ENCODE data around the gene ZKSCAN1.
A peak's percentile ranks its signal among the peaks of the same experiment; 100 is the strongest.

Gene ZKSCAN1

DNA sequence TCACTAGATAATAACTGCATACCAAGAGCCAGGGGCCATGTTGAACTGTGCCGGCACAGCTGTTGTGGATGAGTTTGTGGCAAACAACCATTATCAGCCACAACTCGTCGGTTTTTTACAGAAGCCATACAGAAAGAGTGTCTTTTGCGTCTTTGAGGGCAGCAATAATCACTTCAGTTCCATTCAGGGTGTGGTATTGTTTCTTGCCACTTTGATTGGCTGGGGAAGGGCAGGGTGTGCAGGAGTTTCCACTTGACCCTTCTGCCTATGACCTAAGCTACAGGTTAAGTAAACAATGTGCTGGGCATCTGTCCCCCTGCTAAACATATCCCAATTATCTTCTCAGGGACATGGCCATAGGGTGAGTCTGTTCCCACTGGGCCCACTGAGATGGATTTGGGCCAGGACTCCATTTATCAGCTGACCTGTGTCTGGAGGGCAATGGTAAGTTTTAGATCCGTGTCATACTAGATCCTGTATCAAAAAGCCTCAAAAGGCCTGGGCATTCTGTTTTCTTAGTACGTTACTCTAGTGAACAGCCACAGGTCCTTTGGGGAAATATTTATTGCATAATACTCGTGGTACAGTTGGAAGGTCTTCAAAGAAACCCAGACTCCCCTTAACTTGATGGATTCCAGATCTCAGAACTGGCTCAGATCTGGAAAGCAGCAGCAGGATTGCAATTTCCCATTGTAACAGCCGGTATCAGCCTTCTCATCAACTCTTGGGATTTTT lies 50.2 kb downstream of the ZKSCAN1 start:
- Histone ChIP-seq H3K9me3 (ENCODE audit: control insufficient read depth, low read length) (peaks cover 12% of the 10 kb centered on the region), H3K36me3 (ENCODE audit: control insufficient read depth, insufficient read depth, low read length, severe bottlenecking) (peaks cover 49% of the 10 kb centered on the region), H3K9ac (ENCODE audit: low read length) (no peak overlapping the region), H3K4me3 (ENCODE audit: low read length) (no peak overlapping the region), H3K27me3 (replicated peaks; ENCODE audit: control insufficient read depth, insufficient read depth, low read length) (no peaks in the 10 kb centered on the region), H3K4me1 (ENCODE audit: control insufficient read depth, insufficient read depth, low read length) (peaks cover 11% of the 10 kb centered on the region)
- DNase-seq (ENCODE audit: low read depth), result peak; percentile 92

- no peaks in the 10 kb centered on the region for H3K27me3 ChIP-seq (replicated peaks; ENCODE audit: control insufficient read depth, insufficient read depth, low read length)
- H3K4me3 ChIP-seq (ENCODE audit: low read length), result no peak overlapping the region
- peaks cover 11% of the 10 kb centered on the region for H3K4me1 ChIP-seq (ENCODE audit: control insufficient read depth, insufficient read depth, low read length)
- H3K36me3 ChIP-seq (ENCODE audit: control insufficient read depth, insufficient read depth, low read length, severe bottlenecking), result peaks cover 57% of the 10 kb centered on the region
- DNase-seq (ENCODE audit: low read depth), result no peak
- H3K9ac ChIP-seq (ENCODE audit: low read length), result no peak overlapping the region
- peaks cover 25% of the 10 kb centered on the region for H3K9me3 ChIP-seq (ENCODE audit: control insufficient read depth, low read length)
Measured at GRCh38 chr7:100066953-100067352, 51.6 kb downstream of the ZKSCAN1 start.

GRCh38 chr7:100069991-100070390 lies 54.6 kb downstream of the ZKSCAN1 start:
- H3K9me3 ChIP-seq (ENCODE audit: control insufficient read depth, low read length), result peaks cover 37% of the 10 kb centered on the region
- DNase-seq (ENCODE audit: low read depth), result no peak
- H3K36me3 ChIP-seq (ENCODE audit: control insufficient read depth, insufficient read depth, low read length, severe bottlenecking), result peaks cover 68% of the 10 kb centered on the region
- H3K4me3 ChIP-seq (ENCODE audit: low read length), result peak overlapping the region; percentile 59
- no peaks in the 10 kb centered on the region for H3K27me3 ChIP-seq (replicated peaks; ENCODE audit: control insufficient read depth, insufficient read depth, low read length)
- H3K4me1 ChIP-seq (ENCODE audit: control insufficient read depth, insufficient read depth, low read length), result peaks cover 11% of the 10 kb centered on the region
- H3K9ac ChIP-seq (ENCODE audit: low read length), result no peak overlapping the region

GRCh38 chr7:100071018-100071723 lies 55.8 kb downstream of the ZKSCAN1 start:
- no peak overlapping the region for H3K9ac ChIP-seq (ENCODE audit: low read length)
- peaks cover 80% of the 10 kb centered on the region for H3K36me3 ChIP-seq (ENCODE audit: control insufficient read depth, insufficient read depth, low read length, severe bottlenecking)
- peak overlapping the region; percentile 59 for H3K4me3 ChIP-seq (ENCODE audit: low read length)
- H3K9me3 ChIP-seq (ENCODE audit: control insufficient read depth, low read length), result peaks cover 37% of the 10 kb centered on the region
- H3K4me1 ChIP-seq (ENCODE audit: control insufficient read depth, insufficient read depth, low read length), result peaks cover 2% of the 10 kb centered on the region
- DNase-seq (ENCODE audit: low read depth), result no peak
- H3K27me3 ChIP-seq (replicated peaks; ENCODE audit: control insufficient read depth, insufficient read depth, low read length), result no peaks in the 10 kb centered on the region

DNA sequence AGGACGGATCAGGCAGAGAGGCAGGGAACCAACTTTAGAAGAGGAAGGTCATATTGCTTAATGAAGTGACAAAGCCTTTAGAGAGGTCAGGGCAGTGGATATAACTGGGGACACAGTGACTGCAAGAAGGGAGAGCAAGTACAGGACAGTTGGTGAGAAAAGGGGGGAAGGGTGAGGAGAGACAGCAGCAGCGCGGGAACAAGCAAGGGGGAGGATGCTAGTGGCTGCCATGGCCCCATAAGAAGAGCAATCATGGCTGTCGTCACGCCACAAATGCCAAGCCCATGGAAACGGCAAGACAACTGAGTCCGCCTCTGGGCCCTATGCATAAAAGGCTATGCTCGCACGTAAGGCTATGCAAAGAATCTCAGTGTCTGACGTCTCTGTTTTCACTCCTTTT lies 57.1 kb downstream of the ZKSCAN1 start:
- H3K9me3 ChIP-seq (ENCODE audit: control insufficient read depth, low read length), result peaks cover 37% of the 10 kb centered on the region
- no peaks in the 10 kb centered on the region for H3K27me3 ChIP-seq (replicated peaks; ENCODE audit: control insufficient read depth, insufficient read depth, low read length)
- peaks cover 90% of the 10 kb centered on the region for H3K36me3 ChIP-seq (ENCODE audit: control insufficient read depth, insufficient read depth, low read length, severe bottlenecking)
- no peaks in the 10 kb centered on the region for H3K4me1 ChIP-seq (ENCODE audit: control insufficient read depth, insufficient read depth, low read length)
- DNase-seq (ENCODE audit: low read depth), result no peak
- H3K9ac ChIP-seq (ENCODE audit: low read length), result no peak overlapping the region
- H3K4me3 ChIP-seq (ENCODE audit: low read length), result peak overlapping the region; percentile 59

GRCh38 chr7:100074841-100075240 lies 59.4 kb downstream of the ZKSCAN1 start:
- H3K9ac ChIP-seq (ENCODE audit: low read length), result no peak overlapping the region
- DNase-seq (ENCODE audit: low read depth), result no peak
- peaks cover 33% of the 10 kb centered on the region for H3K9me3 ChIP-seq (ENCODE audit: control insufficient read depth, low read length)
- no peaks in the 10 kb centered on the region for H3K27me3 ChIP-seq (replicated peaks; ENCODE audit: control insufficient read depth, insufficient read depth, low read length)
- H3K4me3 ChIP-seq (ENCODE audit: low read length), result no peak overlapping the region
- H3K4me1 ChIP-seq (ENCODE audit: control insufficient read depth, insufficient read depth, low read length), result peaks cover 8% of the 10 kb centered on the region
- H3K36me3 ChIP-seq (ENCODE audit: control insufficient read depth, insufficient read depth, low read length, severe bottlenecking), result peaks cover 87% of the 10 kb centered on the region

DNA sequence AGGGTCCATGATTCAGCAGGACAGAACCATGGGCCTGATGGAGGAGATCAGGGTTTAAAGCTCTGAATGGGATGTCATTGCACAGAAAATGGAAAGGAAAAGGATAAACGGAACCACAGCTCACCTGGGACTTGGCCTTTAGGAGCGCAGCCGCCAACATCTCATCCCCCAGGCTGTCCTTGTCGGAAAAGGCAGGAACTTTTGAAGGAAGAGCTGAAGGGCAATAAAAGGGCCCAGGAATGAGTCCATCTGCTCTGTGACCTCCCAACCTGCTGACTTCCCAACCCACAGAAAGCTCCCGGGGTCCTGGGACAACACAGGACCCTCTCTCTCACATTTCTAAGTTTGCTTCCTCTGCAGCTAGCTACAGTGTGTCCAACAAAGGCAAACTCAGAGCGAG lies 60.0 kb downstream of the ZKSCAN1 start:
- Histone ChIP-seq H3K27me3 (replicated peaks; ENCODE audit: control insufficient read depth, insufficient read depth, low read length) (no peaks in the 10 kb centered on the region), H3K4me3 (ENCODE audit: low read length) (no peak overlapping the region), H3K4me1 (ENCODE audit: control insufficient read depth, insufficient read depth, low read length) (peaks cover 14% of the 10 kb centered on the region), H3K9ac (ENCODE audit: low read length) (no peak overlapping the region), H3K9me3 (ENCODE audit: control insufficient read depth, low read length) (peaks cover 28% of the 10 kb centered on the region), H3K36me3 (ENCODE audit: control insufficient read depth, insufficient read depth, low read length, severe bottlenecking) (peaks cover 81% of the 10 kb centered on the region)
- no peak for DNase-seq (ENCODE audit: low read depth)

GRCh38 chr7:100077205-100077604 lies 61.8 kb downstream of the ZKSCAN1 start:
- Histone ChIP-seq H3K36me3 (ENCODE audit: control insufficient read depth, insufficient read depth, low read length, severe bottlenecking) (peaks cover 63% of the 10 kb centered on the region), H3K9ac (ENCODE audit: low read length) (no peak overlapping the region)

DNA sequence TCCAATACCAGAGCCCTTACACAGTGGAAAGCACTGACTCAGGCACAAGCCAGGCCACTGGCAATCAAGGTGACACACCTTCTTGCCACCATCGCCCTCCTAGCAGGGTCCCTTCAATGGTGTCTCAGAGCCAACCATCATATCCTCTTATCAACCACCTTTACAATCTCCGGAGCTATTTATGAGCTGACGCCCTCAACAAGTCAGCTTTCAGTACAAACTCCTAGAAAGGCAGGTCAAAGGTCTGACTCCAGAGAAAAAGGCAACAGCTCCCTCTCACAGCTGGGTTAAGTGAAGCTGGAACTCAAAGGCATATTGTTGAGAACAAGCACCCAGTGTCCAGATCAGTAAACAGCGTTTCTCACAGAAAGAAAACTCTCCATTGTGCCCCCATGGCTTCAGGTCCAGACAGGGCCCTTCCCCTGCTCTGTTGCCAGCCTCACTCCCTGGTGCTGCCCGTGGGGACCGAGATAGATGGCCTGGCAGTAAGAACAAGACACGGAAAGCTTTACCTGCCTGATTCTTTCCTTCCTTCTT lies 63.7 kb downstream of the ZKSCAN1 start:
- Histone ChIP-seq H3K4me3 (ENCODE audit: low read length) (no peak overlapping the region), H3K36me3 (ENCODE audit: control insufficient read depth, insufficient read depth, low read length, severe bottlenecking) (peaks cover 44% of the 10 kb centered on the region), H3K9me3 (ENCODE audit: control insufficient read depth, low read length) (no peaks in the 10 kb centered on the region), H3K4me1 (ENCODE audit: control insufficient read depth, insufficient read depth, low read length) (peaks cover 15% of the 10 kb centered on the region), H3K27me3 (replicated peaks; ENCODE audit: control insufficient read depth, insufficient read depth, low read length) (no peaks in the 10 kb centered on the region), H3K9ac (ENCODE audit: low read length) (peak overlapping the region; percentile 18)
- DNase-seq (ENCODE audit: low read depth), result no peak

More at GRCh38 chr7:100077205-100077604, 61.8 kb downstream of the ZKSCAN1 start:
- Histone ChIP-seq H3K4me1 (ENCODE audit: control insufficient read depth, insufficient read depth, low read length) (peaks cover 15% of the 10 kb centered on the region), H3K9me3 (ENCODE audit: control insufficient read depth, low read length) (peaks cover 10% of the 10 kb centered on the region), H3K4me3 (ENCODE audit: low read length) (no peak overlapping the region), H3K27me3 (replicated peaks; ENCODE audit: control insufficient read depth, insufficient read depth, low read length) (no peaks in the 10 kb centered on the region)
- no peak for DNase-seq (ENCODE audit: low read depth)

GRCh38 chr7:100080907-100081534 lies 65.6 kb downstream of the ZKSCAN1 start:
- no peaks in the 10 kb centered on the region for H3K9me3 ChIP-seq (ENCODE audit: control insufficient read depth, low read length)
- DNase-seq (ENCODE audit: low read depth), result peak; percentile 46
- peak overlapping the region; percentile 95 for H3K4me3 ChIP-seq (ENCODE audit: low read length)
- H3K27me3 ChIP-seq (replicated peaks; ENCODE audit: control insufficient read depth, insufficient read depth, low read length), result no peaks in the 10 kb centered on the region
- peaks cover 25% of the 10 kb centered on the region for H3K36me3 ChIP-seq (ENCODE audit: control insufficient read depth, insufficient read depth, low read length, severe bottlenecking)
- H3K4me1 ChIP-seq (ENCODE audit: control insufficient read depth, insufficient read depth, low read length), result peaks cover 15% of the 10 kb centered on the region
- peak overlapping the region; percentile 98 for H3K9ac ChIP-seq (ENCODE audit: low read length)

DNA sequence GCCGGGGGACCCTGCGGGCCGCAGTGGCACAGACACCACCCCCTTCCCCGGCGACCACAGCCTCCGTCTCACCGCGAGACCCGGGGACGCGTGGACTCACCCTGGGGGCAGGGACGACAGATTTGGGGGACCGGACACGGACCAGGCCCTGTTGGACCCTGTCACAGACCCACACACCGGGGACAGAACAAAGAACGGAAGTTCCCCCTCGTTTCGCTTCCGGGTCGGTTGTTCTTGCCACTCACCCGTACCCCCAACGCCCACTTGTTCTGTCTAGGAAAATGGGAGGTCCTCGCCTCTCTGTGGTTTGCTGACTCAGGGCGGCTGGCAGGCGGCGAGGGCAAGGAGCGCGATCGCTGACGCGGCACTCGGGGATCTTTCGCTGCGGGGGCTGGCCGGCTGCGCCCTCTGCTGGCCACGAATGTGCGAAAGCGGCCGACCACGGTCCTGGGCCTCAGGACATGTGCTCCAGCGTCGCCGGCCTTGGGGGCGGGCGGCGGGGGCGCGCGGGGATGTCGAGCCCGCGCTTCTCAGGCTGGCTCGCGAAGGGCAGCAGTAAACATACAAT lies 66.2 kb downstream of the ZKSCAN1 start, which contains the start of gene ZNF3:
TSS of gene ZNF3 (minus strand) at position 189 of the 568 bp plus-strand sequence. CDS start 4,366 bp downstream, outside the sequence.
- H3K4me1 ChIP-seq (ENCODE audit: control insufficient read depth, insufficient read depth, low read length), result peaks cover 15% of the 10 kb centered on the region
- H3K36me3 ChIP-seq (ENCODE audit: control insufficient read depth, insufficient read depth, low read length, severe bottlenecking), result peaks cover 19% of the 10 kb centered on the region
- DNase-seq (ENCODE audit: low read depth), result peak; percentile 99
- no peaks in the 10 kb centered on the region for H3K27me3 ChIP-seq (replicated peaks; ENCODE audit: control insufficient read depth, insufficient read depth, low read length)
- peak within 1 kb of the TSS; percentile 98 for H3K9ac ChIP-seq (ENCODE audit: low read length)
- no peaks in the 10 kb centered on the region for H3K9me3 ChIP-seq (ENCODE audit: control insufficient read depth, low read length)
- peak within 1 kb of the TSS; percentile 95 for H3K4me3 ChIP-seq (ENCODE audit: low read length)
